T-cell (primary cell): Measurements from ENCODE around the gene RILPL1. TPM values are rescaled to one million over a fixed set of nuclear protein-coding genes. Genes with fewer than 3 reads are reported as not detected.
"Not testable (repeated sequence)": the region's sequence is repeated elsewhere in the genome, so short reads cannot be mapped to it uniquely, and the experiment has no call there.

ENCODE experiments used
- ATAC-seq, 4 experiments: fragments of 200-7000 bp in 3 of 4; fragments of 150-1000 bp in 1 of 4; cut with Tn5 transposase; replicated peaks in 1 of 4; 1 replicate in 3 of 4; 2 replicates in 1 of 4; pipeline ENCODE4 v1.10.0; 2021; ENCODE audit warnings: moderate library complexity in 3 of 4, mild to moderate bottlenecking in 2 of 4, moderate number of reproducible peaks in 1 of 4
- CTCF ChIA-PET, 2 donors: fragments of 300-600 bp; sonication (Branson Sonifier 250); formaldehyde crosslinking; loops; one replicate each; lab custom pipeline; 2022; ENCODE audit warnings: antibody characterized with exemption in 2 of 2; lab: Charles Lee
- POLR2A ChIA-PET, 2 donors: fragments of 300-600 bp; sonication (Branson Sonifier 250); formaldehyde crosslinking; loops; one replicate each; lab custom pipeline; 2022; ENCODE audit warnings: antibody characterized with exemption in 2 of 2; lab: Charles Lee
- DNase-seq, 35 experiments: peaks; one replicate each; pipeline versions ENCODE4 v3.0.0 to v3.0.0-alpha.2; 2013 to 2023
- H3K27ac ChIP-seq: one replicate; pipeline ENCODE4 v1.5.1; 2013; ENCODE audit warnings: low read length
- H3K27me3 ChIP-seq, 2 experiments: replicated peaks in 1 of 2; 1 replicate in 1 of 2; 2 replicates in 1 of 2; pipeline versions ENCODE4 v1.6.1 to v1.7.0; 2013; ENCODE audit warnings: low read length in 1 of 2, mixed read lengths in 1 of 2; ENCODE audit not compliant: control insufficient read depth in 2 of 2, insufficient read depth in 2 of 2; ENCODE audit errors: extremely low read depth in 1 of 2
- H3K36me3 ChIP-seq, 2 donors: 1 replicate in 1 of 2; 2 replicates in 1 of 2; pipeline versions ENCODE4 v1.6.1 to v1.7.0; 2013; ENCODE audit warnings: low read length in 1 of 2; ENCODE audit not compliant: control insufficient read depth in 2 of 2, insufficient read depth in 1 of 2; ENCODE audit errors: extremely low read depth in 1 of 2
- H3K4me1 ChIP-seq, 2 experiments: 1 replicate in 1 of 2; 2 replicates in 1 of 2; pipeline versions ENCODE4 v1.6.1 to v1.7.0; 2013; ENCODE audit warnings: low read length in 2 of 2, mixed read lengths in 1 of 2; ENCODE audit not compliant: insufficient read depth in 2 of 2, control insufficient read depth in 1 of 2; ENCODE audit errors: extremely low read depth in 1 of 2
- H3K4me3 ChIP-seq, 2 donors: 1 replicate in 1 of 2; 2 replicates in 1 of 2; pipeline versions ENCODE4 v1.5.1 to v1.7.0; 2013; ENCODE audit warnings: mild to moderate bottlenecking in 2 of 2, low read length in 1 of 2, moderate library complexity in 1 of 2; ENCODE audit not compliant: control insufficient read depth in 1 of 2; ENCODE audit errors: extremely low read depth in 1 of 2
- H3K9me3 ChIP-seq: 2 replicates; pipeline ENCODE4 v1.7.0; 2013
- H3K27ac Mint-ChIP-seq, 2 donors: one replicate each; pipeline ENCODE4 v1.8.0; 2020 to 2021; ENCODE audit warnings: mild to moderate bottlenecking in 2 of 2, mixed read lengths in 2 of 2
- H3K27me3 Mint-ChIP-seq, 2 donors: one replicate each; pipeline ENCODE4 v1.8.0; 2021 to 2022; ENCODE audit warnings: mixed read lengths in 2 of 2
- H3K36me3 Mint-ChIP-seq: one replicate; pipeline ENCODE4 v1.8.0; 2021; ENCODE audit warnings: mixed read lengths
- H3K4me1 Mint-ChIP-seq, 3 donors: one replicate each; pipeline ENCODE4 v1.8.0; 2020 to 2022; ENCODE audit warnings: mixed read lengths in 3 of 3, mild to moderate bottlenecking in 1 of 3
- H3K4me3 Mint-ChIP-seq, 3 donors: one replicate each; pipeline ENCODE4 v1.8.0; 2020 to 2022; ENCODE audit warnings: mild to moderate bottlenecking in 3 of 3, mixed read lengths in 3 of 3, moderate library complexity in 3 of 3
- H3K9me3 Mint-ChIP-seq, 3 donors: one replicate each; pipeline ENCODE4 v1.8.0; 2020 to 2022; ENCODE audit warnings: mixed read lengths in 3 of 3
- WGBS: methylation state at CpG from one replicate; pipeline ENCODE4 v1.1.5; 2013; ENCODE audit warnings: missing lambda C conversion rate; ENCODE audit not compliant: insufficient coverage; 5-methylcytosine and 5-hydroxymethylcytosine counted together
- total RNA-seq, 35 experiments: library from RNA in 6 of 35; stranded (reverse) in 6 of 35; fragments of 120-200 nt in 1 of 35; gene quantifications; one replicate each; pipeline versions ENCODE4 v1.2.1 to v1.2.4 and lab custom pipeline; 2013 to 2026

The RILPL1 gene
- total RNA-seq, 5 donors from 2014 or later (not counting 1 experiment from before 2014, with no cell fraction given) = 2.8 to 8.9 (median 6.1) TPM

DNA sequence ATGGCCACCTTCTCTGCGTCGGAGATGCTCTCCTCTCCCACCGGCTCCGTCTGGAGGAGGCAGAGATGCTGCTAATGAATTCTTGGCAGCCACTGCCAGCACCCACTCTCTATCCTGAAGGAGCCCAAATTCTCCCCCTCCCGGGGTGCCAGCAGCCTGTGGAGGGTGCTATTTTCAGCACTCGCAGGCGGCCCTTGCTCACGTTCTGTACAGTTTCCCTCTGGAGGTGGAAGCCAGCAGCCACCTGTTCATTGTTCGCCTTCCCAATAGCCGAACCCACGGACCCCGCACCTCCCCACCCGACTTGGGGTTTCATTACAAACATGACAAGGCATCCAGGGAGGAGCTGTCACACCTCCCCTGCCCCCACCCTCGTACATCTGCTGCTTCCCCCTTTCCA, 47.8 kb downstream of the RILPL1 start:
- DNase-seq (no peak), ATAC-seq (no peak)
- Mint-ChIP-seq H3K27ac (no peak overlapping the region), H3K4me1 (peaks cover 20 to 28% (median 27%) of the 10 kb centered on the region in 3 donors), H3K9me3 (no peaks in the 10 kb centered on the region), H3K36me3 (no peaks in the 10 kb centered on the region), H3K4me3 (no peak overlapping the region), H3K27me3 (no peaks in the 10 kb centered on the region)
- Histone ChIP-seq H3K9me3 (no peaks in the 10 kb centered on the region), H3K27ac (no peak overlapping the region), H3K4me1 (peaks cover 7 to 17% of the 10 kb centered on the region in 2 experiments), H3K36me3 (no peaks in the 10 kb centered on the region), H3K27me3 (peaks cover 0 to 3% of the 10 kb centered on the region in 2 experiments), H3K4me3 (no peak overlapping the region)
- ChIA-PET POLR2A (no interaction called here), CTCF (no interaction called here)
- WGBS = 87% methylated on average over 12 of the region's 14 CpGs

GRCh38 chr12:123483602-123484248, 49.8 kb downstream of the RILPL1 start:
- ChIA-PET POLR2A (no interaction called here), CTCF (interaction anchor here in 1 of 2 donors (0.5 kb wide), 1 partner anchor 121 kb away, joined by 3 read pairs; no protein-coding TSS in a partner anchor)

DNA sequence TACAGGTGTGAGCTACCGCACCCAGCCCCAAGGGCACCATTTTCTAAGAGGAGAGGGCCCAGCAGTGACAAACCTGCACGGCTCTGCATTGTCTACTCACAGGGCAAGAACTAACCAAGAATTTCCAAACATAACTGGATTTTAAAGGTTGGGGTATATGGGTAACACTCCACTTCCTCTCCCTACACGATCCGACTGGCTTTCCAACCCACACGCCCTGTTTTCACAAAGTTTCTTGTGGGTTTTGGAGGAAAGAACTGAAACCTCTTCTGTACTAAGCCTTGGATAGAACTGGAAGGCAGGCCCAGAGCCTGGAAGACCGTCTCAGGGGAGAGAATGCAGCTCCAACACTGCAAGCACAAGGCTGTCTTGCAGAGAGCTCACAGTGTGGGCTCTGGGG, 50.6 kb downstream of the RILPL1 start:
- H3K36me3 ChIP-seq = no peaks in the 10 kb centered on the region
- 86% methylated on average over 1 of the region's 6 CpGs for WGBS
- H3K4me1 ChIP-seq = peaks cover 7 to 22% of the 10 kb centered on the region in 2 experiments
- no peak for ATAC-seq
- H3K27ac ChIP-seq = no peak overlapping the region
- H3K27me3 Mint-ChIP-seq = no peaks in the 10 kb centered on the region
- H3K4me3 Mint-ChIP-seq = no peak overlapping the region
- peak overlapping the region; percentile 57 to 86 for H3K27ac Mint-ChIP-seq
- H3K27me3 ChIP-seq = no peaks in the 10 kb centered on the region
- H3K4me3 ChIP-seq = no peak overlapping the region
- no peaks in the 10 kb centered on the region for H3K9me3 Mint-ChIP-seq
- ChIA-PET POLR2A (interaction anchor here in 1 of 2 donors (0.7 kb wide), 1 partner anchor 15 kb away, joined by 3 read pairs; no protein-coding TSS in a partner anchor), CTCF (interaction anchor here in 1 of 2 donors (0.5 kb wide), 1 partner anchor 120 kb away, joined by 3 read pairs; no protein-coding TSS in a partner anchor)
- H3K9me3 ChIP-seq = no peaks in the 10 kb centered on the region
- no peaks in the 10 kb centered on the region for H3K36me3 Mint-ChIP-seq
- DNase-seq = no peak
- H3K4me1 Mint-ChIP-seq = peaks cover 27 to 40% (median 35%) of the 10 kb centered on the region in 3 donors

More at GRCh38 chr12:123483602-123484248, 49.8 kb downstream of the RILPL1 start:
- no peaks in the 10 kb centered on the region for H3K27me3 Mint-ChIP-seq
- H3K4me1 ChIP-seq = peaks cover 7 to 19% of the 10 kb centered on the region in 2 experiments
- H3K27me3 ChIP-seq = peaks cover 0 to 3% of the 10 kb centered on the region in 2 experiments
- 32% methylated on average over 18 of the region's 18 CpGs for WGBS
- H3K36me3 ChIP-seq = no peaks in the 10 kb centered on the region
- peak overlapping the region in 2 of 3 donors; percentile 17 to 60 for H3K4me3 Mint-ChIP-seq
- ATAC-seq (peak in 3 of 4 experiments; percentile 32 to 70 (median 63)), DNase-seq (peak in 7 of 35 experiments; percentile 2 to 22 (median 7))
- no peaks in the 10 kb centered on the region for H3K9me3 Mint-ChIP-seq
- H3K27ac ChIP-seq = no peak overlapping the region
- no peaks in the 10 kb centered on the region for H3K36me3 Mint-ChIP-seq
- H3K9me3 ChIP-seq = no peaks in the 10 kb centered on the region
- no peak overlapping the region for H3K4me3 ChIP-seq
- peaks cover 27 to 38% (median 35%) of the 10 kb centered on the region in 3 donors for H3K4me1 Mint-ChIP-seq
- H3K27ac Mint-ChIP-seq = peak overlapping the region; percentile 57 to 86

DNA sequence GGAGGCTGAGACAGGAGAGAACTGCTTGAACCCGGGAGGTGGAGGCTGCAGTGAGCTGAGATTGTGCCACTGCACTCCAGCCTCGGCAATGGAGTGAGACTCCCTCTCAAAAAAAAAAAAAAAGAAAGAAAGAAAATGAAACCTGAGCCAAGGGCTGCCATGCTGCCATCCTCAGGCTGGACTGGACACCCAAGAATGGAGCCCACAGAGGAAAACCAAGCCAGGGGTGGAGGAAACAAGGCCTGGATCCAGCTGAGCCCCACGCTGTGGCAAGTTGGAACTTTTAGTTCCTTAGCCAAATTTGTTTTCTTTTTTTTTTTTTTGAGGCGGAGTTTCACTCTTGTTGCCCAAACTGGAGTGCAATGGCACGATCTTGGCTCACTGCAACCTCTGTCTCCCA, 52.3 kb downstream of the RILPL1 start:
- POLR2A ChIA-PET, H3K36me3 ChIP-seq, H3K27me3 ChIP-seq, DNase-seq, H3K4me3 Mint-ChIP-seq, H3K27ac ChIP-seq, H3K4me3 ChIP-seq, H3K27me3 Mint-ChIP-seq, ATAC-seq, H3K9me3 ChIP-seq, CTCF ChIA-PET, H3K9me3 Mint-ChIP-seq, H3K36me3 Mint-ChIP-seq, H3K27ac Mint-ChIP-seq: not testable (repeated sequence)
- H3K4me1 ChIP-seq = peaks cover 7 to 22% of the 10 kb centered on the region in 2 experiments
- WGBS = 89% methylated on average over 3 of the region's 5 CpGs
- peaks cover 38 to 52% (median 43%) of the 10 kb centered on the region in 3 donors for H3K4me1 Mint-ChIP-seq

GRCh38 chr12:123479442-123480180, 53.9 kb downstream of the RILPL1 start:
- H3K36me3 Mint-ChIP-seq = peaks cover 9% of the 10 kb centered on the region
- Histone ChIP-seq H3K9me3 (no peaks in the 10 kb centered on the region), H3K27me3 (no peaks in the 10 kb centered on the region), H3K4me3 (no peak overlapping the region), H3K36me3 (no peaks in the 10 kb centered on the region), H3K27ac (peak overlapping the region; percentile 23), H3K4me1 (peaks cover 11 to 25% of the 10 kb centered on the region in 2 experiments)
- ATAC-seq = no peak
- ChIA-PET POLR2A (no interaction called here), CTCF (no interaction called here)
- H3K27me3 Mint-ChIP-seq = no peaks in the 10 kb centered on the region
- no peak overlapping the region for H3K4me3 Mint-ChIP-seq
- no peak for DNase-seq
- 87% methylated on average over 11 of the region's 14 CpGs for WGBS
- peak overlapping the region; percentile 68 to 71 for H3K27ac Mint-ChIP-seq
- H3K9me3 Mint-ChIP-seq = no peaks in the 10 kb centered on the region
- peaks cover 45 to 55% (median 46%) of the 10 kb centered on the region in 3 donors for H3K4me1 Mint-ChIP-seq

- POLR2A ChIA-PET = no interaction called here
- WGBS = 95% methylated on average over 9 of the region's 10 CpGs
- DNase-seq = no peak
- ATAC-seq = no peak
- Histone ChIP-seq H3K4me1 (peaks cover 7 to 21% of the 10 kb centered on the region in 2 experiments), H3K36me3 (no peaks in the 10 kb centered on the region), H3K4me3 (no peak overlapping the region), H3K27me3 (no peaks in the 10 kb centered on the region), H3K27ac (no peak overlapping the region), H3K9me3 (no peaks in the 10 kb centered on the region)
- H3K4me1 Mint-ChIP-seq = peaks cover 43 to 53% (median 44%) of the 10 kb centered on the region in 3 donors
- peaks cover 9% of the 10 kb centered on the region for H3K36me3 Mint-ChIP-seq
- no peaks in the 10 kb centered on the region for H3K27me3 Mint-ChIP-seq
- no peak overlapping the region for H3K4me3 Mint-ChIP-seq
- H3K27ac Mint-ChIP-seq = peak overlapping the region; percentile 52 to 68
- H3K9me3 Mint-ChIP-seq = no peaks in the 10 kb centered on the region
- CTCF ChIA-PET = no interaction called here
Observed at GRCh38 chr12:123478762-123479161, 54.8 kb downstream of the RILPL1 start.
